BLaER1 (cell line): ENCODE data around the gene ARID3A.

Source experiments
- H3K27ac ChIP-seq: shearing (Covaris generic); formaldehyde crosslinking; 2 replicates; pipeline ENCODE4 v1.8.1; 2022
- H3K27me3 ChIP-seq: shearing (Covaris generic); formaldehyde crosslinking; 2 replicates; pipeline ENCODE4 v1.8.1; 2022
- H3K36me3 ChIP-seq: shearing (Covaris generic); formaldehyde crosslinking; 2 replicates; pipeline ENCODE4 v1.8.1; 2022
- H3K4me1 ChIP-seq: shearing (Covaris generic); formaldehyde crosslinking; 2 replicates; pipeline ENCODE4 v1.8.1; 2022
- H3K4me2 ChIP-seq: shearing (Covaris generic); formaldehyde crosslinking; 2 replicates; pipeline ENCODE4 v1.8.1; 2022
- H3K4me3 ChIP-seq: shearing (Covaris generic); formaldehyde crosslinking; 2 replicates; pipeline ENCODE4 v1.8.1; 2022
- H3K9ac ChIP-seq: shearing (Covaris generic); formaldehyde crosslinking; 2 replicates; pipeline ENCODE4 v1.8.1; 2022
- H3K9me3 ChIP-seq: shearing (Covaris generic); formaldehyde crosslinking; 2 replicates; pipeline ENCODE4 v1.8.1; 2022
- H4K20me1 ChIP-seq: shearing (Covaris generic); formaldehyde crosslinking; 2 replicates; pipeline ENCODE4 v1.8.1; 2022
- Cebpa-rat ChIP-seq: shearing (Covaris generic); IDR thresholded peaks from 2 replicates; pipeline ENCODE4 v1.8.1; 2022

ARID3A gene

DNA sequence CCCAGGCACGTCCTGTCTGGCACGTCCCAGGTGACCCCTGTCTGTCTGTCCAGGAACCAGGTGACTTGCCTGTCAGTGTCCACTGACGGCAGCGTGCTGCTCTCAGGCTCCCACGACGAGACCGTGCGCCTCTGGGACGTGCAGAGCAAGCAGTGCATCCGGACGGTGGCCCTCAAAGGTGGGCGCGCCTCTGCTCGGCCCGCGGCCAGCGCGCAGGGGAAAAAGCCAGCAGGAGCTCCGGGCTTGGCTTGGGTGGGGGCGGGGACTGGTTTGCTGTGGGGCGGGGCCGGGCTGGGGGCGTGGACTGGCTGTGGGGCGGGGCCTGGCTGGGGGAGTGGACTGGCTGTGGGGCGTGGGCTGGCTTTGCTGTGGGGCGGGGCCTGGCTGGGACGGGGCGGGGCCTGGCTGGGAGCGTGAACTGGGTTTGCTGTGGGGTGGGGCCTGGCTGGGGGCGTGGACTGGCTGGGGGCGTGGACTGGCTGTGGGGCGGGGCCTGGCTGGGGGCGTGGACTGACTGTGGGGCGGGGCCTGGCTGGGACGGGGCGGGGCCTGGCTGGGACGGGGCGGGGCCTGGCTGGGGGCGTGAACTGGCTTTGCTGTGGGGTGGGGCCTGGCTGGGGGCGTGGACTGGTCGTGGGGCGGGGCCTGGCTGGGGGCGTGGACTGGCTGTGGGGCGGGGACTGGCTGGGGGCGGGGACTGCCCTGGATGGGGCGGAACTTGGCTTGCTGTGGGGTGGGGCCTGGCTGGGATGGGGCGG is 65.5 kb downstream of the ARID3A start:
- Histone ChIP-seq H3K4me1 (peaks cover 45% of the 10 kb centered on the region), H3K27me3 (peaks cover 20% of the 10 kb centered on the region), H3K4me3 (no peak overlapping the region), H4K20me1 (peaks cover 78% of the 10 kb centered on the region), H3K9me3 (no peaks in the 10 kb centered on the region), H3K4me2 (no peak overlapping the region), H3K27ac (no peak overlapping the region), H3K36me3 (peaks cover 78% of the 10 kb centered on the region), H3K9ac (no peak overlapping the region)
- TF ChIP-seq Cebpa-rat = no peak

DNA sequence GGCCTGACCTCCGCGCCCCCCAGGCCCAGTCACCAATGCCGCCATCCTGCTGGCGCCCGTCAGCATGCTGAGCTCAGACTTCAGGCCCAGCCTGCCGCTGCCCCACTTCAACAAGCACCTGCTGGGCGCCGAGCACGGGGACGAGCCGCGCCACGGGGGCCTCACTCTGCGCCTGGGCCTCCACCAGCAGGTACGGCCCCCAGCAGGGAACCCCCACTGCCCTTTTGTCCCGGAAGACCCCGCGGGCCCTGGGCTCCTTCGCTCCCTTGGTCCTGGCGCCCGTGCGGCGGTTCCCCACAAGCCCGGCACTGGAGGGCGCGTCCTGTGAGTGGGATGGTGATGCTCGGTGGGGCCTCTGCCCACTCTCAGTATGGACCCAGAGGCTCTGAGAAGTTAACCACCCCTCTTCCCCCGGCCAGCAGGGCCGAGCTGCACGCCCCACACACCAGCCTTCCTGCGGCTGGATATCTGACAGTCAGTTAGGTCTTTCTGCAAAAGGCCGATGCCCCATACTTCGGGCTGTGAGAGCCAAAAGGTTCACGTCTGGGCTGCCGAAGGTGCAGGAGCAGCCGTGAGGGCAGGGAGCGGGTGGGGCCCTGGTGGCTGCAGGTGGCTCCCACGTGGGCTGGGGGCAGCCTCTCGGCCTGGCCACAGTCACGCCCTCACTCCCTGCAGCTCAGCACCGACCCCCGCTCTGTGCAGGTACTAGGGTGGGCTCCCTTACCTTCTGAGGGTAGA is 66.3 kb downstream of the ARID3A start:
- no peak for TF ChIP-seq Cebpa-rat
- peaks cover 71% of the 10 kb centered on the region for H3K36me3 ChIP-seq
- no peak overlapping the region for H3K27ac ChIP-seq

GRCh38 chr19:992670-993055 is 66.8 kb downstream of the ARID3A start:
- Histone ChIP-seq H3K27me3 (peaks cover 33% of the 10 kb centered on the region), H3K4me1 (peaks cover 46% of the 10 kb centered on the region), H3K9me3 (no peaks in the 10 kb centered on the region), H3K9ac (no peak overlapping the region), H3K4me2 (no peak overlapping the region), H4K20me1 (peaks cover 75% of the 10 kb centered on the region), H3K27ac (no peak overlapping the region), H3K4me3 (no peak overlapping the region), H3K36me3 (peaks cover 65% of the 10 kb centered on the region)
- TF ChIP-seq Cebpa-rat = no peak

More for the DNA sequence above, 66.3 kb downstream of the ARID3A start:
- Histone ChIP-seq H3K9ac (no peak overlapping the region), H3K27me3 (peaks cover 27% of the 10 kb centered on the region), H4K20me1 (peaks cover 75% of the 10 kb centered on the region), H3K4me2 (no peak overlapping the region), H3K4me1 (peaks cover 49% of the 10 kb centered on the region), H3K9me3 (no peaks in the 10 kb centered on the region), H3K4me3 (no peak overlapping the region)

GRCh38 chr19:993361-993830 is 67.6 kb downstream of the ARID3A start:
- no peak for TF ChIP-seq Cebpa-rat
- Histone ChIP-seq H4K20me1 (peaks cover 74% of the 10 kb centered on the region), H3K27ac (no peak overlapping the region), H3K36me3 (peaks cover 58% of the 10 kb centered on the region), H3K4me1 (peaks cover 41% of the 10 kb centered on the region), H3K4me3 (no peak overlapping the region), H3K27me3 (peaks cover 40% of the 10 kb centered on the region), H3K4me2 (no peak overlapping the region), H3K9ac (no peak overlapping the region), H3K9me3 (no peaks in the 10 kb centered on the region)

DNA sequence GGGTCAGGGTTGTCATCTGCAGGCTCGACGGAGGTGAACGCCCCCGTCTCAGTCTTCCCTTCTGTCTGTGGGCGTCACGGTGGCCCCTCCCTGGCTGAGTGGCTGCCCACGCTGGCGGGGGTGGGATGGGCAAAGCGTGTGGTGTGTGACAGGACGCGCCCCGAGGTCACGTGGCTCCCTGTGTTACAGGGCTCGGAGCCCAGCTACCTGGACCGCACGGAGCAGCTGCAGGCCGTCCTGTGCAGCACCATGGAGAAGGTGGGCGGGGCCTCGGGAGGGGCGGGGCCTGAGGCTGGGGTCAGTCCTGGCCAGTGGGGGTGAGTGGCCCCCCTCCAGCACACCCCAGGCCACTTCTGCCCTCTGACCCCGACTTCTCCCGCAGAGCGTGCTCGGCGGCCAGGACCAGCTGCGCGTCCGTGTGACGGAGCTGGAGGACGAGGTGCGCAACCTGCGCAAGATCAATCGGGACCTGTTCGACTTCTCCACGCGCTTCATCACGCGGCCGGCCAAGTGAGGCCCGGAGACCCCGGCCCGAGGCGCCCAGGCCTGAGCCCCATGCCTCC is 68.1 kb downstream of the ARID3A start:
- H3K36me3 ChIP-seq = peaks cover 54% of the 10 kb centered on the region
- H3K4me1 ChIP-seq = peaks cover 35% of the 10 kb centered on the region
- H3K4me3 ChIP-seq = no peak overlapping the region
- TF ChIP-seq Cebpa-rat = no peak
- H3K9ac ChIP-seq = no peak overlapping the region
- peaks cover 46% of the 10 kb centered on the region for H3K27me3 ChIP-seq
- H3K27ac ChIP-seq = no peak overlapping the region
- peaks cover 74% of the 10 kb centered on the region for H4K20me1 ChIP-seq
- no peak overlapping the region for H3K4me2 ChIP-seq
- no peaks in the 10 kb centered on the region for H3K9me3 ChIP-seq

GRCh38 chr19:994516-994915 is 68.7 kb downstream of the ARID3A start:
- peak overlapping the region; percentile 21 for H3K4me2 ChIP-seq
- H3K36me3 ChIP-seq = peaks cover 50% of the 10 kb centered on the region
- H3K9me3 ChIP-seq = no peaks in the 10 kb centered on the region
- no peak overlapping the region for H3K9ac ChIP-seq
- no peak for TF ChIP-seq Cebpa-rat
- peaks cover 29% of the 10 kb centered on the region for H3K4me1 ChIP-seq
- H3K4me3 ChIP-seq = no peak overlapping the region
- H3K27me3 ChIP-seq = peaks cover 52% of the 10 kb centered on the region
- peaks cover 69% of the 10 kb centered on the region for H4K20me1 ChIP-seq
- no peak overlapping the region for H3K27ac ChIP-seq

DNA sequence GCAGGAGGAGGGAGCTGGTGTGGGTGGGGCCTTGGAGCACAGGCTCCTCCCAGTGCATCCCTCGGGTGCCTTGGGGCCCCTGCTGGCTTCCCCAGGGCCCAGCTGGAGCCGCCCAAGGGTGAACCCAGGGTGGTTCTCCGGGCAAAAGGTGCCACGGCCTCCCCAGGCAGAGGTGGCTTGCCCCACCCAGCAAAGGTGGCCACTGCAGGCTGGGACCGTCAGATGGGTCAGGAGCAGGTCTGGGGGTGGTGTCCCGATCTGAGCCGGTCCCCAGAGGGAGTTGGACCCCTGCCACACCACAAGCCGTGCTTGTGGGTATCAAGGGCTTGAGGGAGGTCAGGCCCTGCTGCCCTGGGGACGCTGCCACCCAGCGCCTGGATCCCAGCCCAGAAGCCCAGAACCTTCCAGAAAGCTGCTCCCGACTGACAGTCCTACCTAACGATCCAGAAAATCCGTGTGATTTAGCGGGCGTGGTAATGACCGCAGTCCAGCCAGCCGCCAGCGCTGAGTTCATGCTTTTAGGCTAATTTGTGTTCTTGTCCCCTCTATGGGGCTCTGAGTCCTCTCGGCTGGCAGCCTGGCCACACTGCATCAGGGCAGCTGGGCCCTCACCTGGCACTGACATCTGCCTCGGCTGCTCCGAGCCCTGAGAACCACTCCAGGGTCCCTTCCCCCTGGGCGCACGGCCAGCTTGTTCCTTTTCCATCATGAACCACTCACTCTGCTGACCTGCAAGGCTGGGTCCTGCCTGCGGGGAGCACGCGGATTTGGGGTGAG is 69.4 kb downstream of the ARID3A start:
- Histone ChIP-seq H3K4me3 (no peak overlapping the region), H3K27ac (no peak overlapping the region), H3K27me3 (peaks cover 59% of the 10 kb centered on the region), H3K4me2 (peak overlapping the region; percentile 67), H4K20me1 (peaks cover 64% of the 10 kb centered on the region), H3K9ac (no peak overlapping the region), H3K36me3 (peaks cover 43% of the 10 kb centered on the region), H3K9me3 (no peaks in the 10 kb centered on the region), H3K4me1 (peaks cover 28% of the 10 kb centered on the region)
- TF ChIP-seq Cebpa-rat = no peak

DNA sequence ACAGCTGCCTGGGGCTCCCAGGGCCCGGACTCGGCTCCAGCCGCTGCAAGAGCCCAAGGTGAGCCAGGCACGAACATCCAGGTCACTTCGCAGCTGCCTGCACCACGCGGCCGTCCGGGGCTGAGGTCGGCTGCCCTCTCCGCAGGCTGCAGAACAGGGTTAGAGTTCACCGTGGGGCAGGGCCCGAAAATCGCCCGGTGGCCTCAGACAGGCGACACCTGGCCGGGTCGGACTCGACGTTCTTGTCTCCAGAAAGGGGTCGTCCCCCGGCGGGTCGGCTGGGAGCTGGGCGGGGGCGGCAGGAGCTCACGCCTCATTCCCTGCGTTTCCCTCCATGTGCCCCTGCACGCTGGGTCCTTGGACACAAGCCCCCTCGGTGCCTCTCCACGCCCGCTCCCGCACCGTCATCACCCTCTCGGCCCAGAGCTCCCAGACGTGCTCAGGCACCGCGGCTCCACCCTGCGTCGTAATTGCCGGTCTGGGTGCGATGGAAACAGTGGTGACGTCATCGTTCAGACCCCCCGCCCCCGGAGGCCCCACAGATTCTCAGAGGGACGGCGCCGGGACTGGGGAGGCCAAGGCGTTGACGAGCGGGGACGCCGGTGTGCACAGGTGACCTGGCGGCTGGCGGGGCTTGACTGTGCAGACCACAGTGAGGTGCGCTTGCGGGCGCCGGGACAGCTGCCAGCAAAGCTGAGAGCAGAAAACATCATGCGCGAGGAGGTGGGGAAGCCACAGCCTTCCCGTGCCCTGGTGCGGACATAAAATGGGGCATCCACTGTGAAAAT is 70.4 kb downstream of the ARID3A start:
- peaks cover 33% of the 10 kb centered on the region for H3K36me3 ChIP-seq
- no peak overlapping the region for H3K9ac ChIP-seq
- peaks cover 74% of the 10 kb centered on the region for H4K20me1 ChIP-seq
- H3K27ac ChIP-seq = no peak overlapping the region
- H3K9me3 ChIP-seq = no peaks in the 10 kb centered on the region
- H3K4me3 ChIP-seq = 0 out of 2 replicates have a peak overlapping the region, but pooled peaks have one; percentile 38
- TF ChIP-seq Cebpa-rat = no peak
- H3K4me1 ChIP-seq = peaks cover 38% of the 10 kb centered on the region
- H3K4me2 ChIP-seq = peak overlapping the region; percentile 67
- H3K27me3 ChIP-seq = peaks cover 69% of the 10 kb centered on the region

- Histone ChIP-seq H3K9me3 (no peaks in the 10 kb centered on the region), H3K4me1 (peaks cover 44% of the 10 kb centered on the region), H3K4me3 (no peak overlapping the region), H4K20me1 (peaks cover 69% of the 10 kb centered on the region), H3K4me2 (no peak overlapping the region), H3K36me3 (peaks cover 20% of the 10 kb centered on the region), H3K27me3 (peaks cover 86% of the 10 kb centered on the region), H3K27ac (no peak overlapping the region), H3K9ac (no peak overlapping the region)
- TF ChIP-seq Cebpa-rat = no peak
Measured at GRCh38 chr19:998064-998463, 72.2 kb downstream of the ARID3A start.
